GM23338 (cell line): ENCODE measurements around the gene OR5H6. TPM values are rescaled to one million over a fixed set of nuclear protein-coding genes. Genes with fewer than 3 reads are reported as not detected.

Source experiments
- ATAC-seq: fragments of 200-7000 bp; cut with Tn5 transposase; 3 replicates; pipeline ENCODE4 v1.9.1; 2020
- DNase-seq: peaks from one replicate; pipeline ENCODE4 v3.0.0-alpha.2; 2015; ENCODE audit warnings: low spot score
- H2AFZ ChIP-seq: fragments of 200-600 bp; sonication (generic); 2 replicates; pipeline ENCODE4 v1.8.0; 2016; ENCODE audit warnings: antibody characterized with exemption, mild to moderate bottlenecking, moderate library complexity
- H3F3A ChIP-seq: fragments of 200-600 bp; sonication (generic); replicated peaks from 2 replicates; pipeline ENCODE4 v1.8.0; 2017; ENCODE audit warnings: antibody characterized with exemption, mixed run types, low read depth
- H3K27ac ChIP-seq: fragments of 200-600 bp; sonication (generic); 2 replicates; pipeline ENCODE4 v1.6.1; 2016; ENCODE audit warnings: low read depth
- H3K27me3 ChIP-seq: fragments of 200-600 bp; sonication (generic); 2 replicates; pipeline ENCODE4 v1.8.0; 2016; ENCODE audit warnings: mild to moderate bottlenecking, mixed run types, moderate library complexity; ENCODE audit not compliant: insufficient read depth
- H3K36me3 ChIP-seq: fragments of 200-600 bp; sonication (generic); 2 replicates; pipeline ENCODE4 v1.8.0; 2016; ENCODE audit warnings: mild to moderate bottlenecking; ENCODE audit not compliant: insufficient read depth
- H3K4me1 ChIP-seq: fragments of 200-600 bp; sonication (generic); 2 replicates; pipeline ENCODE4 v1.8.0; 2016; ENCODE audit warnings: mild to moderate bottlenecking, moderate library complexity; ENCODE audit not compliant: insufficient read depth
- H3K4me2 ChIP-seq: fragments of 200-600 bp; sonication (generic); 2 replicates; pipeline ENCODE4 v1.7.1; 2017; ENCODE audit warnings: mixed run types
- H3K4me3 ChIP-seq: fragments of 200-600 bp; sonication (generic); 2 replicates; pipeline ENCODE4 v1.6.1; 2016; ENCODE audit warnings: mixed run types
- H3K79me2 ChIP-seq: fragments of 200-600 bp; sonication (generic); replicated peaks from 2 replicates; pipeline ENCODE4 v1.8.0; 2017; ENCODE audit warnings: mild to moderate bottlenecking; ENCODE audit not compliant: insufficient read depth
- H3K9me2 ChIP-seq: fragments of 200-600 bp; sonication (generic); 2 replicates; pipeline ENCODE4 v1.8.0; 2017; ENCODE audit not compliant: insufficient read depth
- H4K20me1 ChIP-seq: fragments of 200-600 bp; sonication (generic); replicated peaks from 2 replicates; pipeline ENCODE4 v1.8.0; 2017; ENCODE audit warnings: mild to moderate bottlenecking; ENCODE audit not compliant: insufficient read depth
- H3K27ac Mint-ChIP-seq: 2 replicates; pipeline ENCODE4 v1.8.0; 2020; ENCODE audit warnings: inconsistent platforms, mild to moderate bottlenecking, moderate library complexity, mixed read lengths
- H3K27me3 Mint-ChIP-seq: 3 replicates; pipeline ENCODE4 v1.8.0; 2022; ENCODE audit warnings: low read depth, mild to moderate bottlenecking, moderate library complexity, mixed read lengths, inconsistent platforms; ENCODE audit not compliant: insufficient read depth, poor library complexity
- H3K36me3 Mint-ChIP-seq: 3 replicates; pipeline ENCODE4 v1.8.0; 2021; ENCODE audit warnings: low read depth, mild to moderate bottlenecking, inconsistent platforms, moderate library complexity, mixed read lengths
- H3K4me1 Mint-ChIP-seq: 3 replicates; pipeline ENCODE4 v1.8.0; 2020; ENCODE audit warnings: mild to moderate bottlenecking, inconsistent platforms, mixed read lengths
- H3K4me3 Mint-ChIP-seq: 3 replicates; pipeline ENCODE4 v1.8.0; 2021; ENCODE audit warnings: moderate library complexity, mild to moderate bottlenecking, inconsistent platforms, mixed read lengths
- H3K9me3 Mint-ChIP-seq: 3 replicates; pipeline ENCODE4 v1.8.0; 2020; ENCODE audit warnings: moderate library complexity, mild to moderate bottlenecking, inconsistent platforms, mixed read lengths
- CREB1 ChIP-seq: fragments of 250-450 bp; sonication (Bioruptor Pico); IDR thresholded peaks from 2 replicates; pipeline ENCODE4 v1.5.0; 2020; ENCODE audit warnings: low read depth, mild to moderate bottlenecking, moderate library complexity
- EZH2 ChIP-seq: fragments of 200-600 bp; sonication (generic); IDR thresholded peaks from one replicate; pipeline ENCODE4 v1.8.0; 2017; ENCODE audit warnings: antibody characterized with exemption, mild to moderate bottlenecking, low read depth; ENCODE audit not compliant: unreplicated experiment
- EZH2phosphoT487 ChIP-seq: fragments of 200-600 bp; sonication (generic); IDR thresholded peaks from one replicate; pipeline ENCODE4 v1.8.1; 2018; ENCODE audit warnings: antibody characterized with exemption; ENCODE audit not compliant: unreplicated experiment
- JUNB ChIP-seq: IDR thresholded peaks from one replicate; pipeline ENCODE4 v1.6.1; 2016; ENCODE audit warnings: antibody characterized with exemption; ENCODE audit not compliant: unreplicated experiment
- NANOG ChIP-seq: IDR thresholded peaks from 2 replicates; pipeline ENCODE4 v1.6.1; 2016; ENCODE audit warnings: antibody characterized with exemption, borderline replicate concordance
- POLR2AphosphoS5 ChIP-seq: IDR thresholded peaks from 2 replicates; pipeline ENCODE4 v1.6.1; 2016; ENCODE audit warnings: antibody characterized with exemption, low read depth
- STAT1 ChIP-seq: IDR thresholded peaks from one replicate; pipeline ENCODE4 v1.6.1; 2016; ENCODE audit warnings: antibody characterized with exemption; ENCODE audit not compliant: unreplicated experiment
- ZNF114 ChIP-seq: fragments of 250-450 bp; sonication (Bioruptor Pico); IDR thresholded peaks from 2 replicates; pipeline ENCODE4 v1.5.0; 2020; ENCODE audit warnings: mild to moderate bottlenecking, moderate library complexity
- ZNF331 ChIP-seq: fragments of 250-450 bp; sonication (Bioruptor Pico); IDR thresholded peaks from 2 replicates; pipeline ENCODE4 v1.5.0; 2020; ENCODE audit warnings: low read depth, mild to moderate bottlenecking, moderate library complexity
- polyA plus RNA-seq: library from polyadenylated mRNA; unstranded; fragments of >200 nt; fragmentation: Nextera tagmentation; extraction: Ambion mirVana; gene quantifications from 2 replicates; pipeline ENCODE4 v1.2.1, GENCODE V29; 2016
- total RNA-seq: library from RNA; depleted of rRNA; stranded (reverse); fragments of >200 nt; shearing (Covaris generic); gene quantifications from 2 replicates; pipeline ENCODE4 v1.2.3, GENCODE V29; 2014
- TF ChIP-seq, protein P1 (sequence below), 2 experiments: fragments of 200-600 bp in 1 of 2; sonication (generic) in 1 of 2; conservative IDR thresholded peaks; 2 replicates each; pipeline versions ENCODE4 v1.5.1 to v1.6.1; 2016 to 2017; ENCODE audit warnings: antibody characterized with exemption in 2 of 2, low read depth in 2 of 2, mild to moderate bottlenecking in 2 of 2, moderate library complexity in 1 of 2
- TF ChIP-seq, protein P2 (sequence below): IDR thresholded peaks from 2 replicates; pipeline ENCODE4 v1.6.1; 2016; ENCODE audit warnings: antibody characterized with exemption
- TF ChIP-seq, protein P3 (sequence below): fragments of 250-450 bp; sonication (Bioruptor Pico); IDR thresholded peaks from 2 replicates; pipeline ENCODE4 v1.5.0; 2020; ENCODE audit warnings: mild to moderate bottlenecking, moderate library complexity
- TF ChIP-seq, protein P4 (sequence below): IDR thresholded peaks from one replicate; pipeline ENCODE4 v1.6.1; 2018; ENCODE audit warnings: antibody characterized with exemption; ENCODE audit not compliant: unreplicated experiment

Gene OR5H6
- total and polyA plus RNA-seq, 2 experiments from 2014 or later = 0.37 TPM; not detected in 1

DNA sequence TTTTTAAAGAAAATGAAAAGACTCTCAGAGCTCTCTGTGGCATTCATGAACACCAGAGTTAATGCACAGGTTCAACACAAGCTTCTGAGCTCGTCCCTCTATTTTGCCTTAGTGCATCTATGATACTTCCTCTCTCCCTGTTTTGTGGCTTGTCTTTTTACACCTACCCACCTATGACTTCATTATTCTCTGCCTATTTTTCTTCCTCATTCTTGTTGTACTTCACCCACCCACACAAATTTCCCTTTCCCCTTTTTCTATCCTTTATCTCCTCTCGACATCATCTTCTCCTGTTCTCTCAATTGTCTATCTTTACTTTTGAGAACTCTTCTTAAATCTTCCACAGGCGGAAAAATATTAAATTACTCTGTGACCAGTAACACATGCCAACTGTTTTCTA lies 49.0 kb upstream of the OR5H6 start:
- Histone ChIP-seq H2AFZ (no peak overlapping the region; the same call in 1 of the 2 replicates), H3K27ac (no peak overlapping the region), H4K20me1 (no peaks in the 10 kb centered on the region), H3F3A (no peaks in the 10 kb centered on the region), H3K36me3 (no peaks in the 10 kb centered on the region), H3K79me2 (no peaks in the 10 kb centered on the region), H3K27me3 (no peaks in the 10 kb centered on the region), H3K9me2 (no peaks in the 10 kb centered on the region), H3K4me2 (no peak overlapping the region), H3K4me1 (peaks cover 29% of the 10 kb centered on the region), H3K4me3 (no peak overlapping the region)
- peaks cover 4% of the 10 kb centered on the region; the same call in 1 of the 3 replicates for H3K9me3 Mint-ChIP-seq
- peak overlapping the region; percentile 25; the same call in 1 of the 2 replicates for H3K27ac Mint-ChIP-seq
- H3K4me3 Mint-ChIP-seq = no peak overlapping the region
- TF ChIP-seq JUNB (no peak), NANOG (no peak), CREB1 (CRISPR knock-in tag) (no peak), STAT1 (no peak), ZNF114 (CRISPR knock-in tag) (no peak), EZH2 (no peak), POLR2AphosphoS5 (no peak), EZH2phosphoT487 (no peak), ZNF331 (CRISPR knock-in tag) (no peak)
- TF ChIP-seq, protein P1, sequence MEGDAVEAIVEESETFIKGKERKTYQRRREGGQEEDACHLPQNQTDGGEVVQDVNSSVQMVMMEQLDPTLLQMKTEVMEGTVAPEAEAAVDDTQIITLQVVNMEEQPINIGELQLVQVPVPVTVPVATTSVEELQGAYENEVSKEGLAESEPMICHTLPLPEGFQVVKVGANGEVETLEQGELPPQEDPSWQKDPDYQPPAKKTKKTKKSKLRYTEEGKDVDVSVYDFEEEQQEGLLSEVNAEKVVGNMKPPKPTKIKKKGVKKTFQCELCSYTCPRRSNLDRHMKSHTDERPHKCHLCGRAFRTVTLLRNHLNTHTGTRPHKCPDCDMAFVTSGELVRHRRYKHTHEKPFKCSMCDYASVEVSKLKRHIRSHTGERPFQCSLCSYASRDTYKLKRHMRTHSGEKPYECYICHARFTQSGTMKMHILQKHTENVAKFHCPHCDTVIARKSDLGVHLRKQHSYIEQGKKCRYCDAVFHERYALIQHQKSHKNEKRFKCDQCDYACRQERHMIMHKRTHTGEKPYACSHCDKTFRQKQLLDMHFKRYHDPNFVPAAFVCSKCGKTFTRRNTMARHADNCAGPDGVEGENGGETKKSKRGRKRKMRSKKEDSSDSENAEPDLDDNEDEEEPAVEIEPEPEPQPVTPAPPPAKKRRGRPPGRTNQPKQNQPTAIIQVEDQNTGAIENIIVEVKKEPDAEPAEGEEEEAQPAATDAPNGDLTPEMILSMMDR (conservative IDR thresholded peaks at IDR 0.05; ENCODE audit: low read depth in 2 of 2) = no peak
- TF ChIP-seq, protein P2, sequence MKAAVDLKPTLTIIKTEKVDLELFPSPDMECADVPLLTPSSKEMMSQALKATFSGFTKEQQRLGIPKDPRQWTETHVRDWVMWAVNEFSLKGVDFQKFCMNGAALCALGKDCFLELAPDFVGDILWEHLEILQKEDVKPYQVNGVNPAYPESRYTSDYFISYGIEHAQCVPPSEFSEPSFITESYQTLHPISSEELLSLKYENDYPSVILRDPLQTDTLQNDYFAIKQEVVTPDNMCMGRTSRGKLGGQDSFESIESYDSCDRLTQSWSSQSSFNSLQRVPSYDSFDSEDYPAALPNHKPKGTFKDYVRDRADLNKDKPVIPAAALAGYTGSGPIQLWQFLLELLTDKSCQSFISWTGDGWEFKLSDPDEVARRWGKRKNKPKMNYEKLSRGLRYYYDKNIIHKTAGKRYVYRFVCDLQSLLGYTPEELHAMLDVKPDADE = no peak
- TF ChIP-seq, protein P3, sequence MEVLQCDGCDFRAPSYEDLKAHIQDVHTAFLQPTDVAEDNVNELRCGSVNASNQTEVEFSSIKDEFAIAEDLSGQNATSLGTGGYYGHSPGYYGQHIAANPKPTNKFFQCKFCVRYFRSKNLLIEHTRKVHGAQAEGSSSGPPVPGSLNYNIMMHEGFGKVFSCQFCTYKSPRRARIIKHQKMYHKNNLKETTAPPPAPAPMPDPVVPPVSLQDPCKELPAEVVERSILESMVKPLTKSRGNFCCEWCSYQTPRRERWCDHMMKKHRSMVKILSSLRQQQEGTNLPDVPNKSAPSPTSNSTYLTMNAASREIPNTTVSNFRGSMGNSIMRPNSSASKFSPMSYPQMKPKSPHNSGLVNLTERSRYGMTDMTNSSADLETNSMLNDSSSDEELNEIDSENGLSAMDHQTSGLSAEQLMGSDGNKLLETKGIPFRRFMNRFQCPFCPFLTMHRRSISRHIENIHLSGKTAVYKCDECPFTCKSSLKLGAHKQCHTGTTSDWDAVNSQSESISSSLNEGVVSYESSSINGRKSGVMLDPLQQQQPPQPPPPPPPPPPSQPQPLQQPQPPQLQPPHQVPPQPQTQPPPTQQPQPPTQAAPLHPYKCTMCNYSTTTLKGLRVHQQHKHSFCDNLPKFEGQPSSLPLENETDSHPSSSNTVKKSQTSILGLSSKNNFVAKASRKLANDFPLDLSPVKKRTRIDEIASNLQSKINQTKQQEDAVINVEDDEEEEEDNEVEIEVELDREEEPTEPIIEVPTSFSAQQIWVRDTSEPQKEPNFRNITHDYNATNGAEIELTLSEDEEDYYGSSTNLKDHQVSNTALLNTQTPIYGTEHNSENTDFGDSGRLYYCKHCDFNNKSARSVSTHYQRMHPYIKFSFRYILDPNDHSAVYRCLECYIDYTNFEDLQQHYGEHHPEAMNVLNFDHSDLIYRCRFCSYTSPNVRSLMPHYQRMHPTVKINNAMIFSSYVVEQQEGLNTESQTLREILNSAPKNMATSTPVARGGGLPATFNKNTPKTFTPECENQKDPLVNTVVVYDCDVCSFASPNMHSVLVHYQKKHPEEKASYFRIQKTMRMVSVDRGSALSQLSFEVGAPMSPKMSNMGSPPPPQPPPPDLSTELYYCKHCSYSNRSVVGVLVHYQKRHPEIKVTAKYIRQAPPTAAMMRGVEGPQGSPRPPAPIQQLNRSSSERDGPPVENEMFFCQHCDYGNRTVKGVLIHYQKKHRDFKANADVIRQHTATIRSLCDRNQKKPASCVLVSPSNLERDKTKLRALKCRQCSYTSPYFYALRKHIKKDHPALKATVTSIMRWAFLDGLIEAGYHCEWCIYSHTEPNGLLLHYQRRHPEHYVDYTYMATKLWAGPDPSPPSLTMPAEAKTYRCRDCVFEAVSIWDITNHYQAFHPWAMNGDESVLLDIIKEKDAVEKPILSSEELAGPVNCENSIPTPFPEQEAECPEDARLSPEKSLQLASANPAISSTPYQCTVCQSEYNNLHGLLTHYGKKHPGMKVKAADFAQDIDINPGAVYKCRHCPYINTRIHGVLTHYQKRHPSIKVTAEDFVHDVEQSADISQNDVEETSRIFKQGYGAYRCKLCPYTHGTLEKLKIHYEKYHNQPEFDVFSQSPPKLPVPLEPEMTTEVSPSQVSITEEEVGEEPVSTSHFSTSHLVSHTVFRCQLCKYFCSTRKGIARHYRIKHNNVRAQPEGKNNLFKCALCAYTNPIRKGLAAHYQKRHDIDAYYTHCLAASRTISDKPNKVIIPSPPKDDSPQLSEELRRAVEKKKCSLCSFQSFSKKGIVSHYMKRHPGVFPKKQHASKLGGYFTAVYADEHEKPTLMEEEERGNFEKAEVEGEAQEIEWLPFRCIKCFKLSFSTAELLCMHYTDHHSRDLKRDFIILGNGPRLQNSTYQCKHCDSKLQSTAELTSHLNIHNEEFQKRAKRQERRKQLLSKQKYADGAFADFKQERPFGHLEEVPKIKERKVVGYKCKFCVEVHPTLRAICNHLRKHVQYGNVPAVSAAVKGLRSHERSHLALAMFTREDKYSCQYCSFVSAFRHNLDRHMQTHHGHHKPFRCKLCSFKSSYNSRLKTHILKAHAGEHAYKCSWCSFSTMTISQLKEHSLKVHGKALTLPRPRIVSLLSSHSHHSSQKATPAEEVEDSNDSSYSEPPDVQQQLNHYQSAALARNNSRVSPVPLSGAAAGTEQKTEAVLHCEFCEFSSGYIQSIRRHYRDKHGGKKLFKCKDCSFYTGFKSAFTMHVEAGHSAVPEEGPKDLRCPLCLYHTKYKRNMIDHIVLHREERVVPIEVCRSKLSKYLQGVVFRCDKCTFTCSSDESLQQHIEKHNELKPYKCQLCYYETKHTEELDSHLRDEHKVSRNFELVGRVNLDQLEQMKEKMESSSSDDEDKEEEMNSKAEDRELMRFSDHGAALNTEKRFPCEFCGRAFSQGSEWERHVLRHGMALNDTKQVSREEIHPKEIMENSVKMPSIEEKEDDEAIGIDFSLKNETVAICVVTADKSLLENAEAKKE (CRISPR knock-in tag) = no peak
- TF ChIP-seq, protein P4, sequence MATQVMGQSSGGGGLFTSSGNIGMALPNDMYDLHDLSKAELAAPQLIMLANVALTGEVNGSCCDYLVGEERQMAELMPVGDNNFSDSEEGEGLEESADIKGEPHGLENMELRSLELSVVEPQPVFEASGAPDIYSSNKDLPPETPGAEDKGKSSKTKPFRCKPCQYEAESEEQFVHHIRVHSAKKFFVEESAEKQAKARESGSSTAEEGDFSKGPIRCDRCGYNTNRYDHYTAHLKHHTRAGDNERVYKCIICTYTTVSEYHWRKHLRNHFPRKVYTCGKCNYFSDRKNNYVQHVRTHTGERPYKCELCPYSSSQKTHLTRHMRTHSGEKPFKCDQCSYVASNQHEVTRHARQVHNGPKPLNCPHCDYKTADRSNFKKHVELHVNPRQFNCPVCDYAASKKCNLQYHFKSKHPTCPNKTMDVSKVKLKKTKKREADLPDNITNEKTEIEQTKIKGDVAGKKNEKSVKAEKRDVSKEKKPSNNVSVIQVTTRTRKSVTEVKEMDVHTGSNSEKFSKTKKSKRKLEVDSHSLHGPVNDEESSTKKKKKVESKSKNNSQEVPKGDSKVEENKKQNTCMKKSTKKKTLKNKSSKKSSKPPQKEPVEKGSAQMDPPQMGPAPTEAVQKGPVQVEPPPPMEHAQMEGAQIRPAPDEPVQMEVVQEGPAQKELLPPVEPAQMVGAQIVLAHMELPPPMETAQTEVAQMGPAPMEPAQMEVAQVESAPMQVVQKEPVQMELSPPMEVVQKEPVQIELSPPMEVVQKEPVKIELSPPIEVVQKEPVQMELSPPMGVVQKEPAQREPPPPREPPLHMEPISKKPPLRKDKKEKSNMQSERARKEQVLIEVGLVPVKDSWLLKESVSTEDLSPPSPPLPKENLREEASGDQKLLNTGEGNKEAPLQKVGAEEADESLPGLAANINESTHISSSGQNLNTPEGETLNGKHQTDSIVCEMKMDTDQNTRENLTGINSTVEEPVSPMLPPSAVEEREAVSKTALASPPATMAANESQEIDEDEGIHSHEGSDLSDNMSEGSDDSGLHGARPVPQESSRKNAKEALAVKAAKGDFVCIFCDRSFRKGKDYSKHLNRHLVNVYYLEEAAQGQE = no peak
- no peaks in the 10 kb centered on the region for H3K27me3 Mint-ChIP-seq
- H3K4me1 Mint-ChIP-seq = peaks cover 29% of the 10 kb centered on the region
- no peaks in the 10 kb centered on the region for H3K36me3 Mint-ChIP-seq
- DNase-seq (no peak), ATAC-seq (no peak)
